Calu3 (cell line): ENCODE data around the gene TFAP2C. TPM values are rescaled to one million over a fixed set of nuclear protein-coding genes. Genes with fewer than 3 reads are reported as not detected.

Source experiments
- BruUV-seq: library from RNA; stranded (reverse); fragments of 400-500 nt; replicated peaks from 2 replicates; lab custom pipeline; 2021; lab: Mats Ljungman, UMichigan
- CTCF ChIA-PET: fragments of 300-600 bp; sonication (Branson Sonifier 250); formaldehyde crosslinking; loops from one replicate; lab custom pipeline; 2022; ENCODE audit warnings: antibody characterized with exemption; lab: Charles Lee
- DNase-seq: peaks from one replicate; pipeline ENCODE4 v3.0.0; 2022
- H3K27ac Mint-ChIP-seq: one replicate; pipeline ENCODE4 v1.8.0; 2022; ENCODE audit warnings: mixed read lengths; ENCODE audit not compliant: unreplicated experiment
- H3K27me3 Mint-ChIP-seq: one replicate; pipeline ENCODE4 v1.8.0; 2022; ENCODE audit warnings: mixed read lengths; ENCODE audit not compliant: unreplicated experiment
- H3K36me3 Mint-ChIP-seq: one replicate; pipeline ENCODE4 v1.8.0; 2022; ENCODE audit warnings: mild to moderate bottlenecking, moderate library complexity, mixed read lengths; ENCODE audit not compliant: insufficient read depth, unreplicated experiment
- H3K4me1 Mint-ChIP-seq: one replicate; pipeline ENCODE4 v1.8.0; 2022; ENCODE audit warnings: mild to moderate bottlenecking, low read depth, mixed read lengths; ENCODE audit not compliant: unreplicated experiment
- H3K4me3 Mint-ChIP-seq: one replicate; pipeline ENCODE4 v1.8.0; 2022; ENCODE audit warnings: mild to moderate bottlenecking, low read depth, moderate library complexity, mixed read lengths; ENCODE audit not compliant: unreplicated experiment
- H3K9me3 Mint-ChIP-seq: one replicate; pipeline ENCODE4 v1.8.0; 2022; ENCODE audit warnings: low read depth, mixed read lengths; ENCODE audit not compliant: unreplicated experiment
- intact Hi-C: fragments of 100-400 bp; cut with micrococcal nuclease; formaldehyde crosslinking; loops from one replicate; pipeline ENCODE4 v1.10.0; 2022; ENCODE audit not compliant: unreplicated experiment
- total RNA-seq: library from RNA; stranded (reverse); gene quantifications from 2 replicates; pipeline ENCODE4 v1.2.3, GENCODE V29; 2022
- TF ChIP-seq, protein P1 (sequence below): fragments of 200-600 bp; IDR thresholded peaks from one replicate; pipeline ENCODE4 v1.8.0; 2022; ENCODE audit warnings: antibody characterized with exemption; ENCODE audit not compliant: unreplicated experiment

Gene TFAP2C
- total RNA-seq, 1 experiment from 2014 or later = 3.4 TPM

DNA sequence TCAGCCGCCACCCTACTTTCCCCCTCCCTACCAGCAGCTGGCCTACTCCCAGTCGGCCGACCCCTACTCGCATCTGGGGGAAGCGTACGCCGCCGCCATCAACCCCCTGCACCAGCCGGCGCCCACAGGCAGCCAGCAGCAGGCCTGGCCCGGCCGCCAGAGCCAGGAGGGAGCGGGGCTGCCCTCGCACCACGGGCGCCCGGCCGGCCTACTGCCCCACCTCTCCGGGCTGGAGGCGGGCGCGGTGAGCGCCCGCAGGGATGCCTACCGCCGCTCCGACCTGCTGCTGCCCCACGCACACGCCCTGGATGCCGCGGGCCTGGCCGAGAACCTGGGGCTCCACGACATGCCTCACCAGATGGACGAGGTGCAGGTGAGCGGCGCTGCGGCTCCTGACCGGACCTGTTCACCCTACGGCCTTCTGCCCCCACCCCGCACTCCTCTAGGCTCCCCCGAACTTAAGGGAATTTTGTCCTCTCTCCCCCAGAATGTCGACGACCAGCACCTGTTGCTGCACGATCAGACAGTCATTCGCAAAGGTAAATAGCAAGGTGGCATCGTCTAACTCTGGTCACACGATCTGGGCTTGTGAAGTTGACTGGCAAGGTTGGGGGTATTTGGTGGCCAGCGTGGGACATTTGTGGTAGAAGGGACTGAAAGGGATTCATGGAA lies 2.3 kb downstream of the TFAP2C start:
- Mint-ChIP-seq H3K36me3 (peaks cover 23% of the 10 kb centered on the region), H3K9me3 (no peaks in the 10 kb centered on the region), H3K4me1 (no peaks in the 10 kb centered on the region), H3K27ac (no peak overlapping the region), H3K27me3 (no peaks in the 10 kb centered on the region), H3K4me3 (peak overlapping the region; percentile 14)
- BruUV-seq = no TSS peak
- DNase-seq = no peak
- intact Hi-C loops = loop anchor here (10.0 kb wide), 1 partner anchor 57 kb away; no protein-coding TSS in a partner anchor
- TF ChIP-seq, protein P1, sequence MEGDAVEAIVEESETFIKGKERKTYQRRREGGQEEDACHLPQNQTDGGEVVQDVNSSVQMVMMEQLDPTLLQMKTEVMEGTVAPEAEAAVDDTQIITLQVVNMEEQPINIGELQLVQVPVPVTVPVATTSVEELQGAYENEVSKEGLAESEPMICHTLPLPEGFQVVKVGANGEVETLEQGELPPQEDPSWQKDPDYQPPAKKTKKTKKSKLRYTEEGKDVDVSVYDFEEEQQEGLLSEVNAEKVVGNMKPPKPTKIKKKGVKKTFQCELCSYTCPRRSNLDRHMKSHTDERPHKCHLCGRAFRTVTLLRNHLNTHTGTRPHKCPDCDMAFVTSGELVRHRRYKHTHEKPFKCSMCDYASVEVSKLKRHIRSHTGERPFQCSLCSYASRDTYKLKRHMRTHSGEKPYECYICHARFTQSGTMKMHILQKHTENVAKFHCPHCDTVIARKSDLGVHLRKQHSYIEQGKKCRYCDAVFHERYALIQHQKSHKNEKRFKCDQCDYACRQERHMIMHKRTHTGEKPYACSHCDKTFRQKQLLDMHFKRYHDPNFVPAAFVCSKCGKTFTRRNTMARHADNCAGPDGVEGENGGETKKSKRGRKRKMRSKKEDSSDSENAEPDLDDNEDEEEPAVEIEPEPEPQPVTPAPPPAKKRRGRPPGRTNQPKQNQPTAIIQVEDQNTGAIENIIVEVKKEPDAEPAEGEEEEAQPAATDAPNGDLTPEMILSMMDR = no peak
- CTCF ChIA-PET = no interaction called here

DNA sequence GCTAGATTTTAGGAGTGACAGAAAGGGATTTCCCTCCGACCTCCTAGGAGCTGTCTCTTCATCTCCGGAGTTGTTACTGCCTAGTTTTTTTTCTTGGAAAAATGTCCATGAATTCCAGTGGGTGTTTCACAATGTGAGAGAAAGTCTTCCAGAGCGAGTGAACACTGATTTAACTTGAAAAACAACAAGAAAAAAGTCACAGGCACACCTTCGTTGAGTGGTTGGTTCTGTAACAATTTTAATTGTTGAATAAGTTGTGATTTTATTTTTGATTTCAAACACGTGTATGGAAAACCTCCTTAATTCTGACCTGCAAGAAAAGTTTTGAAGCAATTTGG lies 2.9 kb downstream of the TFAP2C start:
- peaks cover 20% of the 10 kb centered on the region for H3K36me3 Mint-ChIP-seq

DNA sequence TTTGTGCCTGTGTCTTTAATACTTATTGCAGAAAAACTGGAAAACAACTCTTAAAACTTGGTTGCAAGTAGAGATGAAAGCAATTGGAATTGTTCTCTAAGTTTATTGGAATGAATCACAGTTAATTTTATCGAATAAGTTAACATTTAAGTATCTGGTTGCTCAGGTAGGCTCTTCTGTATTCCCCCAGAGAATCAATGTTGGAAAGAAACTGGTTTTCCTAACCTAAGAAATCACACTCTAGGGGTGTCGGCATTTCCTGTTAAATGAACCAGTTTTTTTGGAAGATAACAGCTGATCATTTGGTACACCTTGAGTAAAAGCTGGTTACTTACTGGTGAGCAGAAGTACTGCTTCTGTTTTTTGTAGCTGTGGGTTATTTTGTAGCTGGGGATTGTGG lies 5.2 kb downstream of the TFAP2C start:
- Mint-ChIP-seq H3K36me3 (peaks cover 13% of the 10 kb centered on the region), H3K4me1 (no peaks in the 10 kb centered on the region), H3K27ac (no peak overlapping the region), H3K4me3 (no peak overlapping the region), H3K27me3 (no peaks in the 10 kb centered on the region), H3K9me3 (no peaks in the 10 kb centered on the region)
- CTCF ChIA-PET = no interaction called here
- BruUV-seq = no TSS peak
- TF ChIP-seq, protein P1 = no peak
- no peak for DNase-seq
- intact Hi-C loops = loop anchor here (10.0 kb wide), 1 partner anchor 60 kb away; no protein-coding TSS in a partner anchor

More for the DNA sequence above, 2.9 kb downstream of the TFAP2C start:
- intact Hi-C loops = loop anchor here (10.0 kb wide), 1 partner anchor 57 kb away; no protein-coding TSS in a partner anchor
- H3K27me3 Mint-ChIP-seq = no peaks in the 10 kb centered on the region
- DNase-seq = no peak
- TSS peak; percentile 43 for BruUV-seq
- no peaks in the 10 kb centered on the region for H3K4me1 Mint-ChIP-seq
- H3K9me3 Mint-ChIP-seq = no peaks in the 10 kb centered on the region
- H3K4me3 Mint-ChIP-seq = peak overlapping the region; percentile 14
- CTCF ChIA-PET = no interaction called here
- no peak overlapping the region for H3K27ac Mint-ChIP-seq
- TF ChIP-seq, protein P1 = no peak

DNA sequence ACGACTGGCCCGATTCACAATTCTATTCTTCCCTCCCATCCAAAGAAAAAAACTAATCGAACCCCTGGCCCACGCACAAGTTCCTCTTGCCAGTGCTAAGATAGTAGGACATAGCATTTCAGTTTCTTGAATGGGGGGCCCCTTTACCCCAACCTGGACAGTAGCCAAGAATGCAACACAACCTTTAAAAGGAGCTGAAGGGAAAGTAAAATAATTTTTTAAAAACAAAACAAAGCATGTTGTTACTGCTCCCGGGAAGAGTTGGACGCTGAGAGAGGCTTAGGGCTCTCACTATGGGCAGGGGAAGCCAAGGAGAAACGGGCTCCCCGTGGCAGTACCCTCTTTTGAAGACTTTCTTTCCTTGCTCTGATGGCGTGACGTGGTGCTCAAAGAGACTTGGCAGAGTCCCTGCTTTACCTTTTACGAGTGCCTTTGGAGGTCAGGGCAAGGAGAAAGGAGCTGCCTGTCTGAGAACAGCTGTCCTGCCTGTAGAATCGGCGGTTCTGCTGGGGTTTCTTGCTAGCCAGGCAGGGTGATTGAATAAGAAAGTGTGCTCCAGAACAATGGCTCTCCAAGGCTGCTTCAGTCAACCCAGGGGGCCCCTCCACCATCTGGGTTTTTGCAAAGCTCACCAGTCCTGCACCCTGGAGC lies 5.8 kb downstream of the TFAP2C start:
- Mint-ChIP-seq H3K36me3 (peaks cover 8% of the 10 kb centered on the region), H3K27ac (no peak overlapping the region), H3K4me1 (no peaks in the 10 kb centered on the region), H3K4me3 (no peak overlapping the region), H3K27me3 (no peaks in the 10 kb centered on the region), H3K9me3 (no peaks in the 10 kb centered on the region)
- TF ChIP-seq, protein P1 = no peak
- DNase-seq = no peak
- BruUV-seq = no TSS peak
- CTCF ChIA-PET = interaction anchor here (0.7 kb wide), 1 partner anchor 21 kb away, joined by 3 read pairs; no protein-coding TSS in a partner anchor
- intact Hi-C loops = loop anchor here (10.0 kb wide), 1 partner anchor 60 kb away; no protein-coding TSS in a partner anchor
